GM23248 (cell line): ENCODE results near the gene OPCML. TPM values are rescaled to one million over a fixed set of nuclear protein-coding genes. Genes with fewer than 3 reads are reported as not detected.

Experiments used
- DNase-seq: peaks from one replicate; pipeline ENCODE4 v3.0.0-alpha.2; 2015
- H2AFZ ChIP-seq: fragments of 200-600 bp; sonication (generic); 2 replicates; pipeline ENCODE4 v1.6.1; 2016; ENCODE audit warnings: antibody characterized with exemption
- H3F3A ChIP-seq: fragments of 200-600 bp; sonication (generic); 2 replicates; pipeline ENCODE4 v1.6.1; 2016; ENCODE audit warnings: mild to moderate bottlenecking, antibody characterized with exemption, mixed run types; ENCODE audit not compliant: insufficient read depth
- H3K27ac ChIP-seq: fragments of 200-600 bp; sonication (generic); 2 replicates; pipeline ENCODE4 v1.5.1; 2016; ENCODE audit warnings: mild to moderate bottlenecking
- H3K27me3 ChIP-seq: fragments of 200-600 bp; sonication (generic); replicated peaks from 2 replicates; pipeline ENCODE4 v1.6.1; 2016; ENCODE audit warnings: mild to moderate bottlenecking; ENCODE audit not compliant: insufficient read depth
- H3K36me3 ChIP-seq: fragments of 200-600 bp; sonication (generic); 2 replicates; pipeline ENCODE4 v1.6.1; 2016; ENCODE audit warnings: low read depth, mild to moderate bottlenecking
- H3K4me1 ChIP-seq: fragments of 200-600 bp; sonication (generic); 2 replicates; pipeline ENCODE4 v1.6.1; 2016; ENCODE audit warnings: mild to moderate bottlenecking; ENCODE audit not compliant: insufficient read depth
- H3K4me2 ChIP-seq: fragments of 200-600 bp; sonication (generic); one replicate; pipeline ENCODE4 v1.6.1; 2016; ENCODE audit warnings: mild to moderate bottlenecking; ENCODE audit not compliant: unreplicated experiment
- H3K4me3 ChIP-seq: fragments of 200-600 bp; sonication (generic); 2 replicates; pipeline ENCODE4 v1.5.1; 2016; ENCODE audit warnings: mild to moderate bottlenecking
- H3K79me2 ChIP-seq: fragments of 200-600 bp; sonication (generic); 2 replicates; pipeline ENCODE4 v1.6.1; 2016; ENCODE audit warnings: mild to moderate bottlenecking; ENCODE audit not compliant: insufficient read depth
- H3K9ac ChIP-seq: fragments of 200-600 bp; sonication (generic); 2 replicates; pipeline ENCODE4 v1.6.1; 2016; ENCODE audit warnings: mild to moderate bottlenecking
- H3K9me2 ChIP-seq: fragments of 200-600 bp; sonication (generic); 2 replicates; pipeline ENCODE4 v1.6.1; 2016; ENCODE audit warnings: mixed run types, mild to moderate bottlenecking, moderate library complexity; ENCODE audit not compliant: insufficient read depth
- H3K9me3 ChIP-seq: fragments of 200-600 bp; sonication (generic); one replicate; pipeline ENCODE4 v1.6.1; 2017; ENCODE audit warnings: low read depth
- H4K20me1 ChIP-seq: fragments of 200-600 bp; sonication (generic); 2 replicates; pipeline ENCODE4 v1.6.0; 2016; ENCODE audit not compliant: insufficient read depth
- EZH2 ChIP-seq: fragments of 200-600 bp; sonication (generic); IDR thresholded peaks from 2 replicates; pipeline ENCODE4 v1.6.1; 2018; ENCODE audit warnings: antibody characterized with exemption, mild to moderate bottlenecking; ENCODE audit not compliant: insufficient read depth, poor library complexity, severe bottlenecking
- EZH2phosphoT487 ChIP-seq: fragments of 200-600 bp; sonication (generic); IDR thresholded peaks from 2 replicates; pipeline ENCODE4 v1.6.1; 2018; ENCODE audit warnings: antibody characterized with exemption, moderate library complexity, mild to moderate bottlenecking, low read depth; ENCODE audit not compliant: insufficient read depth
- WGBS, 2 experiments: methylation state at CpG; one replicate each; pipeline ENCODE4 v1.1.6; 2015 to 2017; ENCODE audit warnings: low lambda C conversion rate in 2 of 2, low coverage in 1 of 2; ENCODE audit errors: missing lambda C conversion rate in 2 of 2; 5-methylcytosine and 5-hydroxymethylcytosine counted together
- in situ Hi-C: fragments of 300-500 bp; cut with MboI; formaldehyde crosslinking; loops from 2 replicates; pipeline ENCODE4 v1.15.0; 2020
- polyA plus RNA-seq: library from polyadenylated mRNA; unstranded; fragments of >200 nt; fragmentation: Nextera tagmentation; extraction: Ambion mirVana; gene quantifications from 2 replicates; pipeline ENCODE4 v1.2.1, GENCODE V29; 2016
- total RNA-seq: library from RNA; depleted of rRNA; stranded (reverse); fragments of >200 nt; shearing (Covaris generic); gene quantifications from 2 replicates; pipeline ENCODE4 v1.2.3, GENCODE V29; 2014

OPCML gene
- total and polyA plus RNA-seq, 2 experiments from 2014 or later, result 0.69 to 1.6 TPM

DNA sequence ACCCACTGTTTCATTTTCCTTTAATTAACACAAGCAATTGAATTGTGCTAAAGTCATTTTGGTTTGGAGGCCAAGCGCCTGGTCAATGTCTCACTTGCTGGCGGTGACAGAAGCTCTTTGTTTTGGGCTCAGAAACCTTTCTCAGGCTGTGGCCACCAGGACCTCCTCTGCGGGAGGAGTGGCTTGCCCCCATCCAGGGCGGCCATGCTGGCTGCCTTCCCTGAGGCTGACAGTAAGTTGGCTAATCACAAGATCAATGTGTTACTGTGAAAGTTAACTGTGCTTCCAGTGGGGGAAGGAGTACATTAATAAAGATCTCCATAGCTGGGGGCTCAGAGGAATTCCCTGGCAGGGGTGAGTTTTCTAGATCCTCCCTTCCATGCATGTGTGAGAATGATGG is 1087.4 kb downstream of the OPCML start:
- no peaks in the 10 kb centered on the region for H3K36me3 ChIP-seq
- peaks cover 3% of the 10 kb centered on the region; the same call in 1 of the 2 replicates for H3K27me3 ChIP-seq
- H2AFZ ChIP-seq, result no peak overlapping the region
- 42 to 47% methylated on average over 4 of the region's 4 CpGs for WGBS, 2 experiments
- H3K9me3 ChIP-seq, result no peaks in the 10 kb centered on the region
- no peak for TF ChIP-seq EZH2phosphoT487
- TF ChIP-seq EZH2, result no peak
- no peak overlapping the region for H3K4me2 ChIP-seq
- H3K9me2 ChIP-seq, result no peaks in the 10 kb centered on the region
- H3K4me3 ChIP-seq, result no peak overlapping the region
- DNase-seq, result no peak
- peaks cover 17% of the 10 kb centered on the region for H3F3A ChIP-seq
- H4K20me1 ChIP-seq, result no peaks in the 10 kb centered on the region
- in situ Hi-C loops, result no loop called here
- H3K9ac ChIP-seq, result no peak overlapping the region
- peaks cover 28% of the 10 kb centered on the region for H3K4me1 ChIP-seq
- no peak overlapping the region for H3K27ac ChIP-seq
- H3K79me2 ChIP-seq, result no peaks in the 10 kb centered on the region

- Histone ChIP-seq H4K20me1 (no peaks in the 10 kb centered on the region), H3K9me2 (no peaks in the 10 kb centered on the region), H2AFZ (no peak overlapping the region), H3K4me1 (no peaks in the 10 kb centered on the region), H3K9me3 (no peaks in the 10 kb centered on the region), H3K79me2 (no peaks in the 10 kb centered on the region), H3F3A (no peaks in the 10 kb centered on the region), H3K4me3 (no peak overlapping the region), H3K4me2 (no peak overlapping the region), H3K27me3 (peaks cover 9% of the 10 kb centered on the region; the same call in 1 of the 2 replicates), H3K9ac (no peak overlapping the region), H3K36me3 (no peaks in the 10 kb centered on the region), H3K27ac (no peak overlapping the region)
- WGBS, 2 experiments, result 54 to 55% methylated on average over 5 of the region's 5 CpGs
- no peak for DNase-seq
- TF ChIP-seq EZH2phosphoT487 (no peak), EZH2 (no peak)
- in situ Hi-C loops, result no loop called here
These were observed 1092.5 kb downstream of the OPCML start for GRCh38 chr11:132439711-132440255.

DNA sequence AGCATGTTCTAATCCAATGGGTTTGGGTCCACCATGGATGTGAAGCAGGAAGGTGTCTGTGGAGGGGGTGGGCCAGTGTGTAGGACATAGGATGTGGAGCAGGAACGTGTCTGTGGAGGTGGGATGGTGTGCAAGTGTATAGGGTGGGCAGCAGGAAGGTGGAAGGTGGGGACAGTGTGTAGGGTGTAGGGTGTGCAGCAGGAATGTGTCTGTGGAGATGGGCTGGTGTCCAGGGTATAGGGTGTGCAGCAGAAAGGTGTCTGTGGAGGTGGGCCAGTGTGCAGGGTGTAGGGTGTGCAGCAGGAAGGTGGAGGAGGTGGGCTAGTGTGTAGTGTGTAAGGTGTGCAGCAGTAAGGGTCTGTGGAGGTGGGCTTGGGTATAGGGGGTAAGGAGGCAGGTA is 1093.9 kb downstream of the OPCML start:
- H3F3A ChIP-seq, result no peaks in the 10 kb centered on the region
- no peaks in the 10 kb centered on the region for H3K4me1 ChIP-seq
- 30 to 35% methylated on average over 1 of the region's 1 CpG for WGBS, 2 experiments
- no peak overlapping the region for H3K27ac ChIP-seq
- H3K9me3 ChIP-seq, result no peaks in the 10 kb centered on the region
- H3K9ac ChIP-seq, result no peak overlapping the region
- H3K36me3 ChIP-seq, result no peaks in the 10 kb centered on the region
- H3K4me2 ChIP-seq, result no peak overlapping the region
- H3K27me3 ChIP-seq, result peaks cover 9% of the 10 kb centered on the region; the same call in 1 of the 2 replicates
- TF ChIP-seq EZH2phosphoT487 (no peak), EZH2 (no peak)
- no peaks in the 10 kb centered on the region for H3K79me2 ChIP-seq
- no peak overlapping the region for H2AFZ ChIP-seq
- no peak overlapping the region for H3K4me3 ChIP-seq
- in situ Hi-C loops, result no loop called here
- H3K9me2 ChIP-seq, result no peaks in the 10 kb centered on the region
- no peak for DNase-seq
- H4K20me1 ChIP-seq, result no peaks in the 10 kb centered on the region

- no peaks in the 10 kb centered on the region for H3K79me2 ChIP-seq
- no peak overlapping the region for H2AFZ ChIP-seq
- H3K4me1 ChIP-seq, result peaks cover 5% of the 10 kb centered on the region
- peak overlapping the region; percentile 4 for H3K4me2 ChIP-seq
- no peaks in the 10 kb centered on the region for H4K20me1 ChIP-seq
- no peaks in the 10 kb centered on the region for H3K9me3 ChIP-seq
- no peak overlapping the region for H3K27ac ChIP-seq
- H3K9me2 ChIP-seq, result no peaks in the 10 kb centered on the region
- peak; percentile 49 for DNase-seq
- no peak for TF ChIP-seq EZH2phosphoT487
- TF ChIP-seq EZH2, result no peak
- no peak overlapping the region for H3K9ac ChIP-seq
- H3K27me3 ChIP-seq, result peaks cover 17% of the 10 kb centered on the region
- no peaks in the 10 kb centered on the region for H3K36me3 ChIP-seq
- WGBS, 2 experiments, result 9 to 11% methylated on average over 14 of the region's 14 CpGs
- H3K4me3 ChIP-seq, result no peak overlapping the region
- no peaks in the 10 kb centered on the region for H3F3A ChIP-seq
- in situ Hi-C loops, result no loop called here
These were observed 1101.8 kb downstream of the OPCML start for GRCh38 chr11:132430429-132431062.
